ENCODE measurements around the gene SMIM28.
"Not testable (repeated sequence)": the region's sequence is repeated elsewhere in the genome, so short reads cannot be mapped to it uniquely, and the experiment has no call there.

Gene SMIM28

GRCh38 chr6:138377844-138378243 is at the start of gene SMIM28:
TSS of gene SMIM28 (plus strand) at chr6:138377905. CDS start at chr6:138378073, 168 bp downstream.
- DNase-seq: no peak

DNA sequence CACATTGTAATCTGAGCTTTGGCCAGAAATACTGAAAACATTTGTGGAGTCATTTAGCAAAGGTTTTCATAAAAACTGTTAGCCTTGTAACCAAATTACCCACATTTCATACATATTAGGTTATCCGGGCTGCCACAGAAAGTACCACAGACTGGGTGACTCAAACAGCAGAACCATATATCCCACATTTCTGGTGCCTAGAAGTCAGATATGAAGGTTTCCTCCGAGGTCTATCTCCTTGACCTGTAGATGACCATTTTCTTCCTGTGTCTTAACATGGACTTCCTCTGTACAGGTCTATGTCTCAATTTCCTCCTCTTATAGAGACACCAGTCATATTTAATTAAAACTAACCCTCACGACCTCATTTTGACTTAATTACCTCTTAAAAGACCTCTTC is 49.5 kb upstream of the SMIM28 start:
- DNase-seq: no peak

DNA sequence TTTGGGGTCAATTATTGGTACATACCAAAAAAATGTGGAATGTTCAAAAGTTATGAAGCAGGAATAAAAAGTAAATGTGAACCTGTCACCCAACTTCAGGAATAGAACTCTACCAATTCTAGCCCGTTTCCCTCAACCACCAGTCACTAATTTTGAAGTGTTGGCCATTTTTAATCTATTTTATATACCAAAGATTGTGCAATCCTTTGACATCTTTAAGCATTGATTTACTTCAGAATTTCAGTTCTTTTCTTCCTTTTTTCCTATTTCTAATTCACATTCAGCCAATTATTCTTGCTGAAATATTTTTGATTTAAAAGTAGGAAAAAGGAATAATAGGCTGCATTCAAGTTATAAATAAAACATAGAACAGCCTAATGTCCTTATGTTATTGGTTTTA is 46.9 kb upstream of the SMIM28 start:
- no peak for DNase-seq

DNA sequence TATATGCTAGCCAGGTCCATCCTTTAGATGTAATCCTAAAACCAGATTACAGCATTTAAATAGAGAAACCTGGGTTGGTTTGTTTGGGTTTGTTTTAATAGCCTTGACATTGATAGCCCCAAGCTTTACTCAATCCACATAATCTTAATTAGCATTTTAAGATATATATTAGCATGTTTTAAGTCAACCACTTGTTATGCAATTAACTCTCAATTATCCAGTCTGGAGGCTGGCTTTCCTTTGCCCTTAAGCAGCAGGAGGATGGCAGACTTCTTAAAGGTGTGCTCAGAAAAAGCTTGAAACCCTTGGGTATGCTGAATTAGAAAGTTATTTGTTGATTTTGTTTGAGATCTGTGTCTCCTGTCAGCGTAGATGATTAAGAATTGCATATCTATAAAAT is 46.3 kb upstream of the SMIM28 start:
- no peak for DNase-seq

DNA sequence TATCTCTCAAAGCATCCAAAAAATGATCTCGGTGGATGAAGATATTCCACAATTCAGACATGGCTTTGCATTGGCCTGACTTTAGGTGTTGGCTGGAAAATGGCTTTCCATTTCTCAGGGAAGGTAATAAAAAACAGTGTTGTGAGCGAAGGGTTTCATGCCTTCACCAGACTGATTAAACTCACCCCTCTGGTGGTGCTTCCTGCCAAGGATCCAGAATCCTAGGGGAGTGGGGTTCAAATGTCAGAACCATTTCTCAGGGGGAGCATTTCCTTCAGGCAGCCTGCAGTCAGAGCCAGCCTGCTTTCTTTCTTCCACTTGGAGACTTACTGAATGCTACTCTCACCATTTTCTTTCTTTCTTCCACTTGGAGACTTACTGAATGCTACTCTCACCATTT is 45.7 kb upstream of the SMIM28 start:
- DNase-seq: no peak

DNA sequence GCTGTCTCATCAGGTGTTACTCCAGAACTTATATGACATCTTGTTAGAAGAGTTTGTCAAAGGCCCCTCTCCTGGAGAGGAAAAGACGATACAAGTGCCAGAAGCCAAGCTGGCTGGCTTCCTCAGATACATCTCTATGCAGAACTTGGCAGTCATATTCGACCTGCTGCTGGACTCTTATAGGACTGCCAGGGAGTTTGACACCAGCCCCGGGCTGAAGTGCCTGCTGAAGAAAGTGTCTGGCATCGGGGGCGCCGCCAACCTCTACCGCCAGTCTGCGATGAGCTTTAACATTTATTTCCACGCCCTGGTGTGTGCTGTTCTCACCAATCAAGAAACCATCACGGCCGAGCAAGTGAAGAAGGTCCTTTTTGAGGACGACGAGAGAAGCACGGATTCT is 43.7 kb upstream of the SMIM28 start:
- DNase-seq: no peak

DNA sequence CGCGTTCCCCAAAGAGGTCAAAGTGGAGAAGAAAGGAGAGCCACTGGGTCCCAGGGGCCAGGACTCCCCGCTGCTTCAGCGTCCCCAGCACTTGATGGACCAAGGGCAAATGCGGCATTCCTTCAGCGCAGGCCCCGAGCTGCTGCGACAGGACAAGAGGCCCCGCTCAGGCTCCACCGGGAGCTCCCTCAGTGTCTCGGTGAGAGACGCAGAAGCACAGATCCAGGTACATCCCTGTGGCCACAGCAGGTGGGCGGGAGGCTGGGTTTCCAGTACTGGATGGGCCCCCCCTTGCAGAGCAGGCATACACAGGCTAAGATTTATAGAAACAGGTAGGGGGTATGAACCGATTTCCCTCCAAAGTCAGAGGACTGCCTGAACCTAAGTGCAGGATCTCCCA is 42.7 kb upstream of the SMIM28 start:
- DNase-seq: no peak

DNA sequence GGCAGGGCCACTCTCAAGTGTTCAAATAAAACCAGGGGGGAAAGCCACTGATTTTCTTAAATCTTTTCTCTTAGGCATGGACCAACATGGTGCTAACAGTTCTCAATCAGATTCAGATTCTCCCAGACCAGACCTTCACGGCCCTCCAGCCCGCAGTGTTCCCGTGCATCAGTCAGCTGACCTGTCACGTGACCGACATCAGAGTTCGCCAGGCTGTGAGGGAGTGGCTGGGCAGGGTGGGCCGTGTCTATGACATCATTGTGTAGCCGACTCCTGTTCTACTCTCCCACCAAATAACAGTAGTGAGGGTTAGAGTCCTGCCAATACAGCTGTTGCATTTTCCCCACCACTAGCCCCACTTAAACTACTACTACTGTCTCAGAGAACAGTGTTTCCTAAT is 41.5 kb upstream of the SMIM28 start:
- no peak for DNase-seq

- no peak for DNase-seq
These were observed 40.6 kb upstream of the SMIM28 start for GRCh38 chr6:138337076-138337475.

- no peak for DNase-seq
These were observed 38.7 kb upstream of the SMIM28 start for GRCh38 chr6:138339024-138339423.

- no peak for DNase-seq
These were observed 36.5 kb upstream of the SMIM28 start for GRCh38 chr6:138341176-138341575.

DNA sequence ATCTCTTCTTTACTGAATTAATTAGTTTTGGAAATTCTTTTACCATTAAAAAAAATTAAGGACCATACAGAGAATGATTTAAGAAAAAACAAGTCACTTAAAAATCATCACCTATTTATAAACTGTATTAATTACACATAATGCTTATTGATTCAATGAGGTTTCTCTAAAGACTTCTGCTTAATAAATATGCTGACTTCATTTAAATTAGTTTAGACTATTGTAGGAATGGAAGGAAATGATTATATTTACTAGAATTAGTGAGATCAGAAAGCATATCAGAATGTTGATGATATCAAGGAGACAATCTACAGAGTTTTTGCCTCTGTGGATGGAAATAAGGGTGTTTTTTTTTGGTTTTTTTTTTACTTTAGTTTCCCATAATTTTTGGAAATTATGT is 34.6 kb upstream of the SMIM28 start:
- no peak for DNase-seq

GRCh38 chr6:138345565-138346285 is 32.0 kb upstream of the SMIM28 start:
- DNase-seq: no peak

- peak; percentile 19 for DNase-seq
These were observed 31.2 kb upstream of the SMIM28 start for GRCh38 chr6:138346302-138347195.

DNA sequence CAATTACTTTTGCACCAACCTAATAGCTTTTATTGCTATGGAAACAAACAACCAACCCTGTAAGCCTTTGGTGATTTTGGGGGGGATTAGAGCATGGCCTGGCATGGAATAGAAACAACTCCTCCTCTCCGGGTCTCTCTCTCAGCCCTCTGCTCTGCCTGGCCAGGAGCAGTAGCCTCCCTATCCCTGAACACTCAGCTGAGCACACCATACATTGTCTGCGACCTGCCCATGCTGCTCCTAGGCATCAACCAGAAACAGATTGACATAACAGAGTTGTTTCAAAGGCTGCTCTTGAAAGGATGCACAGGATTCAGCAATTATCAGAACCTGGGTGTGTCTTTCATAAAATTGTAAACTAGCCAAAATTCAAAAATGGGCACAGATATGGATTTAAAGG is 29.8 kb upstream of the SMIM28 start:
- DNase-seq: no peak

GRCh38 chr6:138349891-138350290 is 27.8 kb upstream of the SMIM28 start:
- no peak for DNase-seq

DNA sequence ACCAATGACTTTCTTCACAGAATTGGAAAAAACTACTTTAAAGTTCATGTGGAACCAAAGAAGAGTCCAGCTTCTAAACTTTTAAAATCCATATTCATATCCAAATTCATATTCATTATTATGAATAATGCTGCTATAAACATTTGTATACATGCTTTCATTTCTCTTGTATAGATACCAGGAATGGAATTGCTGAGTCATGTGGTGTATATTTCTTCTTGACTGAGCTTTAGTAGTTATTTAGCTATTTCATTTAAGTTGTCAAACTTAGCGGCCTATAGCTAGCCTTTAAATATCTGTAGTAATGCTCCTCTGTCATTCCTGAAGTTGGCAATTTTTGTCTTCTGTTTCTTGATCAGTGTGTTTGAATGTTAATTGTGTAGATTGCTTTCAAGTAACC is 19.8 kb upstream of the SMIM28 start:
- no peak for DNase-seq

GRCh38 chr6:138368684-138369083 is 9.0 kb upstream of the SMIM28 start:
- DNase-seq: not testable (repeated sequence)

DNA sequence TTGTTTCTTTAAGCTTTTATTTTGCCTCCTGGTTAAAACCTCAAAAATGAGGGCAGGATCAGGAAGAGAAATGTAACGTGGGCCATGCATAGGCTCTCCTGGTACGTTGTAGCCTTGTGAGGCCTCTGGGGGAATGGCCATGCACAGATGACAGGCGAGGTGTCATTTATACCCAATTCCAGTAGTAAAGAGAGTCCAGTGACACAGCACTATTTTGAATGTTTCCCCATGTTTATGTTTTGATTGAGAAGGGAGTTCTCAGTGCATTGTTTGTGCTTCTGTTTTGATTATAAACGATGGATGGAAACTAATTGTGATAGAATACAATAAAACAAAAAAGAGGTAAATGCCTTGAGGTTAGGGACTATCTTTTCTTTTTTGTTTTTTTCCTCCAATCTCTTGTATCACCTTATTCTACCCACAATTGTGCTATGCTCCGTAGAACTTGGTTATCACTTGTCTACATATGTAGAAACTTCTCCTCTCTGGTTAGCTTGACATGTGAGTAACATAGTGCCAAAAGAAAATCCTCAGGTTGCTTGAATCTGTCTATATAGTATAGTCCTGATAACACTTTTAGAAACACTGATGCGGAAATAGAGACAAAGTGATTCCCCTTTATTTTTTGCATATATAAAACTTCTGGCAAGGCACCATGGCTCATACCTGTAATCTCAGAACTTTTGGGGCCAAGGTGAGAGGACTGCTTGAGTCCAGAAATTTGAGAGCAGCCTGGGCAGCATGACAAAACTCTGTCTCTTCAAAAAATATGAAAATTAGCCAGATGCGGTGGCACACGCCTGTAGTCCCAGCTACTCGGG is 6.9 kb upstream of the SMIM28 start:
- no peak for DNase-seq

DNA sequence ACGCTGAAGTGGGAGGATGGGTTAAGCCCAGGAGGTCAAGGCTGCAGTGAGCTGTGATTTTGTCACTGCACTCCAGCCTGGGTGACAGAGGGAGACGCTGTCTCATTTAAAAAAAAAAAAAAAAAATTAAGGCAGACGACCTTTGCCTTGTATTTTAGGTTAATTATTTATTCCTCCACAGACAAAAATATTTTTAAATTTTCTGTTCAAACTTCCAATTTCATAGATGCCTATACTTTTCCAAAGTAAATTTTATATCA is 6.3 kb upstream of the SMIM28 start:
- DNase-seq: no peak

DNA sequence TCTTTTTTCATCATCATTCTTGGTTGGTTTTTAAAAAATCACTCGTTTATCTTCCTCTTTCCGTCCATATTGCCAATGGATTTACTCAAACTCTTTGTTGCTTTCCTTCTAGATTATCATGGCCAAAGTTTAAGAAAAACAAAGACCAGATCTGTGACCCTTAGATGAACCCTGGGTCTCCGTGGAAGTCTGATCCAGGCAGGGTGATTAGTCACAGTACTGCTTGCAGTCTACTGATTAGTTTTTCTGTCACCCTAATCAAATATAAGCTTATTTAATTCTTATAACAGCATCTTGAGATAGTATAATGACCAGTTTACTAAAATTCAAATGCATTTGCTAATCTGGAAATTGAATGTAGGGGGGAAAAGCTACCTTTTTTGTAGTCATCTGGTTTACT is 6.0 kb upstream of the SMIM28 start:
- peak; percentile 3 for DNase-seq

DNA sequence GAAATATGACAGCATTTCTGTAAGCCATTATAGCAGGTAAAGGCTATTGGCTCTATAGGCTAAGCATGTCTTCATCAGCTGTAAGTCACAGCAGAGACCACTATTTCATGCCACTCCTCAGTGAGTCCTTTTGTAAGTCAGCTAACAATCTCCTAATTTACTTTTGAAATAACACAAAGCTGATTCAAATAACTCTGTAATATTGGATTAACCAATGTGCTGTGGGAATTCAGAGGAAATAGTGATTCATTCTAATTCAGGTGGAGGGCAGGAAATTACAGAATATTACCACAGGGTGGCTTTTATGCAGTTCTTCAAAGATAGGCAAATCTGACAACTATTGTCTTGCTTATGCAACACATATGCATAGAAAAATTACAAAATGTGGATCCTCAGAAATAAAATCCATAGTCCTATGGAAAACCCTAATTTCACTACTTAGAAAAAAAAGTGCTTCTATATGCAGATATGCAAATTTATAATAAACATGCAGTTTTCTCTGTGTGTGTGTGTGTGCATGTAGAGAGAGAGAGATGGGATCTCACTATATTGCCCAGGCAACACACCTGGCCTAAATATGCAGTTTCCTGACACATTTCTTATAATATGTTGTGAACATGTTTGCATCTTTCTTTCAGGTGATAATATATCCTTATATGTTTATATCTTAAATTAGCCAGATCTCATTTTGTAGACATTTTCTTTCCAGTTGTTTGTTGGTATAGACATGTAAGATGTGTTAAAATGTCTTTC is 4.8 kb upstream of the SMIM28 start:
- DNase-seq: no peak

DNA sequence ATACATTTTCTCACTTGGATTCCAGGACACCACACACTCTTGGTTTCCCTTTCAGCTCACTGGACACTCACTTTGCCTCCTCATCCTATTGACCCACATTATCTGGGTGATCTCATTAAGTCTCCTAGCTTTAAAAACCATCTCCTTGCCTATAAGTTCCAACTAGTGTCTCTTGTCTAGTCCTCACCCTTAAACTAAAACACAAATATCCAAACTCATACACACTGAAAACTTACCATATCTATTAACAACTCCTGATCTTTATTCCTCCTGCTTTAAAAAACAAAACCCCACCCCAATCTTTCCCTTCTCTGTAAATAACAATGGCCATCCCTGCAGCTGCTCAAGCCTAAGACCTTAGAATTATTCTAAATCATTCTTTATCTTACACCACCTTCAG is 3.5 kb upstream of the SMIM28 start:
- no peak for DNase-seq
